Measurements from ENCODE around the gene TBC1D22A.

TBC1D22A gene

GRCh38 chr22:47018010-47018910 is 255.8 kb downstream of the TBC1D22A start:
- no peak for FAIRE-seq

GRCh38 chr22:47019012-47019790 is 256.8 kb downstream of the TBC1D22A start:
- no peak for DNase-seq (ENCODE audit: insufficient read length, low spot score)
- FAIRE-seq, result no peak

More at GRCh38 chr22:47018010-47018910, 255.8 kb downstream of the TBC1D22A start:
- DNase-seq (ENCODE audit: insufficient read length, low spot score), result no peak

GRCh38 chr22:47020166-47020565 is 257.7 kb downstream of the TBC1D22A start:
- no peak for DNase-seq (ENCODE audit: insufficient read length, low spot score)
- FAIRE-seq, result no peak

GRCh38 chr22:47021371-47022074 is 259.1 kb downstream of the TBC1D22A start:
- no peak for DNase-seq (ENCODE audit: insufficient read length, low spot score)
- no peak for FAIRE-seq

GRCh38 chr22:47022075-47022473 is 259.6 kb downstream of the TBC1D22A start:
- FAIRE-seq, result no peak
- DNase-seq (ENCODE audit: insufficient read length, low spot score), result no peak

- DNase-seq (ENCODE audit: insufficient read length, low spot score) (no peak), FAIRE-seq (no peak)
Observed at GRCh38 chr22:47022475-47022874, 260.0 kb downstream of the TBC1D22A start.

- DNase-seq (ENCODE audit: insufficient read length, low spot score) (no peak), FAIRE-seq (no peak)
Observed at GRCh38 chr22:47023871-47024270, 261.4 kb downstream of the TBC1D22A start.

GRCh38 chr22:47027766-47028165 is 265.3 kb downstream of the TBC1D22A start:
- DNase-seq (ENCODE audit: insufficient read length, low spot score) (no peak), FAIRE-seq (no peak)

GRCh38 chr22:47029244-47030074 is 267.0 kb downstream of the TBC1D22A start:
- DNase-seq (ENCODE audit: insufficient read length, low spot score), result no peak
- no peak for FAIRE-seq

GRCh38 chr22:47030143-47030661 is 267.8 kb downstream of the TBC1D22A start:
- FAIRE-seq, result no peak
- no peak for DNase-seq (ENCODE audit: insufficient read length, low spot score)

- DNase-seq (ENCODE audit: insufficient read length, low spot score) (no peak), FAIRE-seq (no peak)
Observed at GRCh38 chr22:47030881-47031627, 268.6 kb downstream of the TBC1D22A start.

- DNase-seq (ENCODE audit: insufficient read length, low spot score) (no peak), FAIRE-seq (no peak)
Observed at GRCh38 chr22:47031628-47031915, 269.1 kb downstream of the TBC1D22A start.

GRCh38 chr22:47032091-47032943 is 269.9 kb downstream of the TBC1D22A start:
- FAIRE-seq (no peak), DNase-seq (ENCODE audit: insufficient read length, low spot score) (no peak)

- DNase-seq (ENCODE audit: insufficient read length, low spot score), result no peak
- FAIRE-seq, result no peak
Observed at GRCh38 chr22:47032956-47033647, 270.7 kb downstream of the TBC1D22A start.

GRCh38 chr22:47033648-47034000 is 271.2 kb downstream of the TBC1D22A start:
- no peak for FAIRE-seq

GRCh38 chr22:47034076-47034808 is 271.8 kb downstream of the TBC1D22A start:
- DNase-seq (ENCODE audit: insufficient read length, low spot score), result no peak
- FAIRE-seq, result no peak

More at GRCh38 chr22:47033648-47034000, 271.2 kb downstream of the TBC1D22A start:
- no peak for DNase-seq (ENCODE audit: insufficient read length, low spot score)

GRCh38 chr22:47034905-47035419 is 272.5 kb downstream of the TBC1D22A start:
- FAIRE-seq, result no peak
- DNase-seq (ENCODE audit: insufficient read length, low spot score), result no peak
